Heart left ventricle (tissue), 13 donors: ENCODE results near the gene HYOU1.

Experiments used
- CTCF ChIP-seq, 12 donors: fragments of 200-600 bp; sonication (generic) in 4 of 12; IDR thresholded peaks; one replicate each; pipeline versions ENCODE4 v1.5.0 to v1.8.0; 2018 to 2022; ENCODE audit warnings: antibody characterized with exemption in 12 of 12, mild to moderate bottlenecking in 5 of 12
- POLR2A ChIP-seq, 2 donors: fragments of 450-650 bp; IDR thresholded peaks; one replicate each; pipeline ENCODE4 v1.6.1; 2017; ENCODE audit warnings: antibody characterized with exemption in 2 of 2, mild to moderate bottlenecking in 2 of 2, moderate library complexity in 2 of 2
- donor health status: ischemic (EF 13 %, LVEDD 7.1; RV severe dilation, severe dysfunction).
- donor health status: DM: no; HTN: yes; CAD: no.
- donor health status: DM: no; HTN: no; CAD: no.
- donor health status: ischemic (EF 25% LVEDD 6.9; RV normal size, moderate dysfunction).
- donor health status: ischemic (EF 25% LVEDD 5.7; RV mildly dilated, moderate dysfunction).
- donor health status: ischemic (EF 35%, LVEDD 5.7; RV mildly dilated, moderate dysfunction).
- donor health status: nonischemic (EF 11% LVEDD 7.7; RV severe dilation, severe dysfunction).
- donor health status: DM: yes; HTN: yes; CAD: no.
- donor health status: PGD.
- donor health status: ischemic (EF 29% LVEDD 5.4; RV normal size, mild dysfunction).
- donor health status: nonischemic (EF 23%, LVEDD 6.1; RV moderate dilation, normal function).

GRCh38 chr11:118998822-118999221 lies 58.2 kb downstream of the HYOU1 start:
- TF ChIP-seq CTCF (IDR thresholded peaks at IDR 0.05) (no peak), POLR2A (IDR thresholded peaks at IDR 0.05) (no peak)
